ENCODE measurements around the gene TIMM22.

- TF ChIP-seq, protein P1, sequence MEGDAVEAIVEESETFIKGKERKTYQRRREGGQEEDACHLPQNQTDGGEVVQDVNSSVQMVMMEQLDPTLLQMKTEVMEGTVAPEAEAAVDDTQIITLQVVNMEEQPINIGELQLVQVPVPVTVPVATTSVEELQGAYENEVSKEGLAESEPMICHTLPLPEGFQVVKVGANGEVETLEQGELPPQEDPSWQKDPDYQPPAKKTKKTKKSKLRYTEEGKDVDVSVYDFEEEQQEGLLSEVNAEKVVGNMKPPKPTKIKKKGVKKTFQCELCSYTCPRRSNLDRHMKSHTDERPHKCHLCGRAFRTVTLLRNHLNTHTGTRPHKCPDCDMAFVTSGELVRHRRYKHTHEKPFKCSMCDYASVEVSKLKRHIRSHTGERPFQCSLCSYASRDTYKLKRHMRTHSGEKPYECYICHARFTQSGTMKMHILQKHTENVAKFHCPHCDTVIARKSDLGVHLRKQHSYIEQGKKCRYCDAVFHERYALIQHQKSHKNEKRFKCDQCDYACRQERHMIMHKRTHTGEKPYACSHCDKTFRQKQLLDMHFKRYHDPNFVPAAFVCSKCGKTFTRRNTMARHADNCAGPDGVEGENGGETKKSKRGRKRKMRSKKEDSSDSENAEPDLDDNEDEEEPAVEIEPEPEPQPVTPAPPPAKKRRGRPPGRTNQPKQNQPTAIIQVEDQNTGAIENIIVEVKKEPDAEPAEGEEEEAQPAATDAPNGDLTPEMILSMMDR (IDR thresholded peaks at IDR 0.05) = no peak
- no peak for TF ChIP-seq POLR2A (IDR thresholded peaks at IDR 0.05; ENCODE audit: low read length)
Measured at GRCh38 chr17:1002771-1003555, 6.0 kb downstream of the TIMM22 start.
